Stimulated activated CD4-positive, alpha-beta T cell treated with anti-CD3 and anti-CD28 coated beads, TNF-alpha, amount 100 ng/mL, for 4 hours (primary cell): ENCODE measurements around the gene ATP10A.
"Not testable (repeated sequence)": the region's sequence is repeated elsewhere in the genome, so short reads cannot be mapped to it uniquely, and the experiment has no call there.

Experiments used
- DNase-seq, 3 experiments: peaks; one replicate each; pipeline ENCODE4 v3.0.0-alpha.2; 2020; ENCODE audit warnings: low read depth in 3 of 3

The ATP10A gene

DNA sequence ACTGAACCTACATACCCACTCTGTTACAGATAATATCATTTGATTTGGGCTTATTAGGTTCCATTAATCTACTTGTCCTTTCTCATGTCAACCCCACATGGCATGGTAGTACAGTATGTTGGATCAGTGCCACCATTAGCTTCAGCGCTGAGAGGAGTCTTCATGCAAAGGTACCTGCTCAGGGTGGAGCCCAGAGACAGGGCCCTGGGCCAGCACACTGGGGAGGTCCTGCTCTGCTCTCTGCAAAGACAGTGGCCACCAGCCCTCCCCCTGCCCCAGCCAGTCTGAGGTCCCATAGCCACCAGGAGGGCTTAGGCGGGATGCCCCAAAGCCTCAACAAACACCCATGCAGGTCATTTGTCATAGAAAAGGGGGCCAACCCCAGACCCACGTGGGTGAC lies 71.0 kb downstream of the ATP10A start:
- no peak for DNase-seq

DNA sequence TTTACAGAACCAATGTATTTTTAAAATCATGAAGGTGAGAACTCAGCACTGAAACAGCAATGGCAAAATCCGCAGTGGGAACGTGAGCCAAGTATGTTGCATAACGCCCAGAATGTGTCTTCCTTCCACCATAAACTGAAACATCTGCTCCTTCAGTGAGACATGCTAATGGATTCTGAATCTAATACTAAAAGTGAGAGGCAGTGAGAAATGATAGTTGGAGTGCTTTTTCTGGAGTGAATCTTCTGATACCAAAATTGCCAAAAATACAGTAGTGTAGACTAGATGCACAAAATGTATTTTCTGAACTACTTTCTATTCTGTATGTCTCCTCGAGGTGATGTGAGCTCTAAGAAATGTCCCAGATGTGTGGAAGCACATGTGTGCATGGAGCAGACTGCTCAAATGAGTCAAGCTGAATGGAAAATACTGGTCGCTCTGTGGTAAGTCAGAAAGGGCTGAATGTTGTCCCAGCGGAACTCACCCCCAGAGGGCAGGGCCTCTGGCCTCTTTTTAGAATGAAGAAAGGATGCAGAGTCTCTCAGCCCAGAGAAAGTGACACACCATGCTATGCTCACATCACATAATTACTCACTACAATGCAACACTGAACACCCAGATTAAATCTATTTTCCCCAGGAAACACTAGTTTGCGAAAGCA lies 73.0 kb downstream of the ATP10A start:
- DNase-seq, result no peak

DNA sequence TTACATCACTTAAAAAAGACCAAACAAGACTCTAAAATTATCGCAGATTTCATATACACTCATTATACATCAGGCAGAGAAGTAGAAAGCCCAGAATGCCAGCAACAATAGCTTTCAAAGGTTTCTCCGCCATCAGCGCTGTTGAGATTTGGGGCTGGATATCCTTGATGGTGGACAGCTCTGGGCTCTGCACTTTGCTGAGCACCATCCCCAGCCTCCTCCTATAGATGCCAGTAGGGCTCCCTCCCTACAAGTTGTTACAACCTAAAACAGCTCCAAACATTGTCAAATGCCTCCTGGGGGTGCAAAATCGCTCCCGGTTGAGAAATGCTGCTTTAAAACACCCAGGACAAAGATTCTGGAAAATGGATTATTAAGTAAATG lies 73.5 kb downstream of the ATP10A start:
- DNase-seq, result no peak

DNA sequence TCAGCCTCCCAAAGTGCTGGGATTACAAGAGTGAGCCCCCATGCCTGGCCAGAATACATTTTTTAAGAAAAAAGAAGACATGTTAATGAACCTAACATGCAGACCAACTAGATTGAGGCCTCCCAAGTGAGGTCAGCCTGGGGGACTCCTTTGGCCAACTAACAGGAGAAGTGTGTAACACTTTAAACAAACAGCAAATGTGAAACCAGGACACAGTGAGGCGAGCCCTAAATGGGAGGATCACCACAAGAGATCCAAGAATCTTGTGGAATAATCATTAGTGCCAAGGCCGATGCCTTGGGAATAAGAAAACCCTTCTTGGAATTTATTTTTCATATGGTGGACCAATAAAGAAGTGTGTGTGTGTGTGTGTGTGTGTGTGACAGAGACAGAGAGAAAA lies 73.9 kb downstream of the ATP10A start:
- no peak for DNase-seq

DNA sequence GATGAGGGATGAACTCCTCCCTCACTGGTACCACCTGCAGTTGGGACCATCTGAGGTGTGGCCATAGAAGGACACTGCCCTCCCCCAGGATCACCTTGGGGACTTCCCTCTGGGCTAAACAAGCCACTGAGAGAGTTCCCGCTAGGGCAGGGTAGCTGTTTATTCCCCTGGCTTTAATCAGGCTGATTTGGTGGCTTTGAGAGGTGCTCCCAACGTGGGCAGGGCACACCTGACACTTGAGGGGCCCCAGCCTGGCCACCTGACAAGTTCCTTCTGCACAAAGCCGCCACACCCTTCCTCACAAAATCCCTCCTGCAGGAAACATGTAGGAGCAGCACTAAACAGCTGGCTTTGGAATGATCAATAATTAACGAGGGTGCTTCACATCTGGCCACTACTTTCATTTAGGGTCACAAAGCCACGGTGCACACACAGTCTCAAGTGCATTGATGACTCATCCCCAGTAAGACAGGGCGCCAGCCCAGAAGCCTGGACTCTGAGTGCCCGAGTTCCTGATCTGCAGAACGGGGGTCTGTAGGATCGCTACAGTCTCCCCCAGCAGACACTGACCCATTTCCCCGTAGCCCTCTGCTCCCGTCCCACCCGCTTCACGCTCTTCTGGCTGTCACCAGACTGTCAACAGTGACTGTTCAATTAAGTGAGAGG lies 75.1 kb downstream of the ATP10A start:
- no peak for DNase-seq

DNA sequence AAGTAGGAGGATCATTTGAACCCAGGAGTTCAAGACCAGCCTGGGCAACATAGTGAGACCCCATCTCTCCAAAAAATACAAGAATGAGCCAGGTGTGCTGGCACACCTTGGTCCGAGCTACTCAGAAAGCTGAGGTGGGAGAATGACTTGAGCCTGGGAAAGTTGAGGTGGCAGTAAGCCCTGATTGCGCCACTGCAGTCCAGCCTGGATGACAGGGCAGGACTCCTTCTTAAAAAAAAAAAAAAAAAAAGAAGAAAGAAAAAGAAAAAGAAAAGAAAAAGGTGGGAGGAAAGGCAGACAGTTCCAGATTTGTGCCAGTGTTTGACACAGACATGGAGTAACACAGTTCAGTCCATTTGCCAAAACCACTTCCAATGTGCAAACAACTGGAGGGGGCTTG lies 75.7 kb downstream of the ATP10A start:
- no peak for DNase-seq

DNA sequence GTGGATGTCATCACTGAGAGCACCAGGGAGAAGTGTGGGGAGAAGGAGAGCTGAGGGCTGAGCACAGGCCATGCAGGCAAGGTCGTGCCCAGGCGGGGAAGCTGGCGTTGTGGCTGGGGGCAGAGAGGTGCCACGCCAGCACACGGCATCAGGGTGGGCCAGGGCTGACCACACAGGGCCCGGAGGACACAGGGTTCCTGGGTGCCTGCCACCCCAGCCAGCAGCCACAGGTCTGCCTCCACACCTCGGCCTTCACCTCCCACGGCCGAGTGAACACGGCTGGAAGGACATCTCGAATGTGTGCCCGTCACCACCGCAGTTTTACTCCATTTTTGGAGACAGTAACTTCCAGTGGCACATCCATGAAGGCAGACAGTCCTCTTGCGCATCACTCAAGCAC lies 77.1 kb downstream of the ATP10A start:
- DNase-seq, result no peak

DNA sequence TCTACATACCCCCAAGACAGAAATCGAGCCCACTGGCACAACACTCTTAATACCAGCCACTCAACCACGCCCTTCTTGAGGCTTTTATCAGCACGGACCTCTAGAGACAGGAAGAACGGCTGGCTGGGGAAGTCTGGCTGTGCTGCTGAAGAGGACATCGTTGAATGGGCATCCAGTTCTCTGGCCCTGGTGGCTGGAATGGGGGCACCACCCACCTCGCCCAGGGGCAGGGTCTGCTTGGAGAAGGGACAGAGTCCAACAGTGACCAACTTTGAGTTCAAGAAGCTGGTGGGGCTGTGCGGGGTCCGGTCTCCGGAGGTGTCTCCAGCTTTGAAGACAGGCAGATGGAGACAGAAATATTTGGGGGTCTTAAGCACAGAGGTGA lies 77.5 kb downstream of the ATP10A start:
- no peak for DNase-seq

DNA sequence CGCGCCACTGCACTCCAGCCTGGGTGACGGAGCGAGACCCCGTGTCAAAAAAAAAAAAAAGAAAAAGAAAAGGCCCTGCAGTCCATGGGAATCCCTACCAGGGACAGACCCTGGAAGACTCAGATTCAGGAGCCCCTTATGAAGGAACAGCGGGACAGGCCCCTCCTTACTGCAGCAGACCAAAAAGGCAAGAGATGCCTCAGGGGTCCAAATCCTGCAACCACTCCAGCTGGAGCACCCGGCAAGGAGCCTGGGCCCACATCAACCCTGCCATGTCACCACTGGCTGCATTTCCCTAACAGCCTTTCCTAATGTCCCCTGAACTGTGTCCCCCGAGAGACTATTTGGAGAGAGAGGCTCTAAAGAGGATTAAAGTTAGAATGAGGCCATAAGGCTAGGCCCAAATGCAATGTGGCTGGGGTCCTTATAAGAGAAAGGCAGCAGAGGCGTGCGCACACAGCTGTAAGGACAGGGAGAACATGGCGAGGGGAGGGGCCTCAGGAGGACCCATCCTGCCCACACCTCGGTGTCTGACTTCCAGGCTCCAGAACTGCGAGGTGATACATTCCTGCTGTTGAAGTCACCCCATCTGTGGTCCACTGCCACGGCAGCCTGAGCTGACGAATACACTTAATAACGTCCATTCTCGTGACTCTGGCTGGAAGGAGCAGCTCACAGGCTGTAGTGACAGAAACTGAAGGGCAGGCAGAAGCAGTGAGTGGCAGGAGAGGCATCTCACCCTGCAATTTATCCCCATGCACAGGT lies 78.1 kb downstream of the ATP10A start:
- DNase-seq, result no peak

DNA sequence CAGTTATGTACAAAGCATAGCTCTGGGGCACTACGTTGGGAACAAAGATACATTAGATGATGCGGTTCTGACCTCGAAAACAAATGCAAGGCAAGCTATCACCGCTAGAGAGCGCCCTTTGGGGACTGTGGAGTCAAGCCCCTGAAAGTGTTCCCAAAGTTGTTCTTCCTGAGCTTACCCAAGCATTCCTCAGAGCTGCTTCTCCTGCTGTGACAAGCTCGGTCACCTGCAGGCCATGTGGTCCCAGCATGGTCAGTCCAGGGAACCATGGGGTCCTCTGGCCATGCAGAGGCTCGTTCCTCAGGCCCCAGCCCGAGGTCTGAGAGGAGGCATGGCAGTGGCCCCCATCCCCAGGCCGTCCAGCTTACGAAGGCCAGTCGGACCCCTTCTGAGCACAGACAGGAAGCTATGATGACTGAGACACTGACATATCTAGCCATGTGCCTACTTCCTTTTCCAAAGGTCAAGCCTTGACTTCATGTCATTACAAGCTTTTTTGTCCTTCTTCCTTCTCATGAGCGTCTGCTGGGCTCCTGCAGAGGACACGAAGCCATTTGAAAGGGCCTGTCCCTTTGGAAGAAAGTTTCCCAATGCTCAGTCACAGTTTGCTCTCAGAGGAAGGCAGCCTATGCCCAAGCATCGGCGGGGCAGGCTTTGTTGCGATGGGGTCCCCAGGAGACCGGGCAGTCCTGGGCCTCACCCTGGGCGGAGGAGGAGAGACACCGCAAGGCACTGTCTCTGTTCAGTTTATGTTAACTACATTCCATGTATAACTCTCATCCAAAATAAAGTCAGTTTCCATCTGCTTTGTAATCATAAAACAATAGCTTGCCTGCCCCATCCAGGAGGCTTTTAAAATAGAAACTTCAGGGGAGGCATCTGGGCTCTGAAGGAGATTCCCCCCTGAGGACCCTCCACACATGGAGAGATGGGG lies 79.3 kb downstream of the ATP10A start:
- peak in 2 of 3 experiments; percentile 14 to 19 for DNase-seq

DNA sequence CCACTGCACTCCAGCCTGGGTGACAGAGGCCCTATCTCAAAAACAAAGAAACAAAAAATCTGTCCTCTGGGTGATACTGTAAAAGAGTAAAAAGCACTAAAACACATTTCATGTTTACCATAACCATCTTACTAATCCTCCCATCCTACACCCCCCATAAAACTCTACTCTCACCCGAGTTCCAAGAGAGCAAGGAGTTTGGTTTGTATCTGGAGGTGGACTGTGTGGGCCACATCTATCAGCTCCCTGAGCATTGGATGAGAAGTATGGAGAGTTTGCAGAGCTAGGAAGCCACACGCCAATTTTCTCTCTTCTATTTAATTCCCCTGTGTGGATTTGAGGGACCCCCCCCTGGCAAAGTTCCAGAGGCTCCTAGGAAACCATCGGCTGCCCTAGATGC lies 80.0 kb downstream of the ATP10A start:
- no peak for DNase-seq

DNA sequence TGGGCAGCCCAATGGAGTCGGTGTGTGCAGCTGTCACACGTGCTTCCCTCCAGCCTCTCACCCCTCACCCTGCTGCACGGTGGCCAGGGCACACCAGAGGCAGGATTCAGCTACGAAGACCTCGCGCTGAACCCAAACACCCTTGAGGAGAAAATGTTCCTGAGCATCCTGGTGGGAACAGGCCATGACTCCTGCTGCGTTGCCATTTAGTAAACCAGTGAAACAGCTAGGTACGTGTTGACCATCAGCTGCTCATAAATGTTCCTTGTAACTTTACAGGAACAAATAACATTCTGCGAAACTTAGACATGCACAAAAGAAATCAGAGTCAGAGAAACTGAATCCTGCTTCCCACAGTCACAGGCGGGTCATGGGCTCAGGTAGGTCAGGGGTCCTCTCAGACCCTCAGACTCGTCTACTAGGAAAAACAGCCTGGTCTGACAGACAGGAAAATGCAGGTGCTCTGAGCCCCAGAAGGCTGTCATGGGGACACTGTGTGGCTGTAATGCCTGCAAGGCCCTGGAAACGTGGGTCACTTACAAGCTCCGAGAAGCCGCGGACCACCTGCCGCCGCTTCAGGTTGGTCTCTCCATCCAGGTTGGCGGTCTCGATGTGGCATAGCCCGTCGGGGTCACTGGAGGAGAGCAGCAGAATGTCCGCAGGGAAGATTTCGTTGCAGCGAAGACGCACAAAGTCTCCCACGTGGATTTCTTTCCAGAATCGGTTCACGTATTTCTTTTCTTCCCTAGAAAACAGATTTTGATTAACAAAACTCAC lies 82.5 kb downstream of the ATP10A start:
- no peak for DNase-seq

DNA sequence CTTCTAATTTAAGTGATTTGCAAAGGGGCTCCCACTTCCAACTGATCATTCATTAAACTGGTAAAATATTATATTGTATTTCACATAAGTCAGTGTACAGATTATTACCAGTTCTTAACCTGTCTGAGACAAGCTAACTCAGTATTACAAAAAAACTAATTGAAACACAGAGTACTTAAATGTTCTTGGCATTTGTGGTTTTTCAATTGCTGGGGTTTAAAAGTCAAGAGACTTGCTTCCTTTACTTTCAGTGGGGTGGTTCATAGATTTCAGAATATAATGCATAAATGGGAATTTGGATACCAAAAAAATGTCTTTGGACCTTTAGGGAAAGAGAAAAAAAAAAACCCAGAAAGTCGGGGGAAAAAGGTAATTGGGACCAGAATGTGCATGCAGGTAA lies 85.0 kb downstream of the ATP10A start:
- DNase-seq, result no peak

DNA sequence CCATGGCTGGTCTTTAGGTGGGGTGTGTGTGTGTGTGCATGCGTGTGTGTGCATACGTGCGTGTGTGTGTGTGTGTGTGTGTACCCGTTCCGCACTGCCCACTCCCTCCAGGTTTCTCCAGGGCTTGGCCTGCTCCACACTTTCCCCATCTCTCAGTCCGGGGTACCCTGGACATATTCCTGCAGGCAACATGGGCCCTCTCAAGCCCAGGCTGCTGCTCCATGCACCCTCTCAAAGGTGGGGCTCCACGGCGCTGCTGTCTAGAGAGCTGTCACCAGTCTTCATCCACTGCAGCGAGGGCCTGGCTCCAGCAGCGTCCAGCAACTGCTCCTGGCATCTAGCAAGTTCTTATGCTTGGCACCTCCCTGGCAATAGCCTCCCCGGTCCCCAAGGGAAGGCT lies 86.1 kb downstream of the ATP10A start:
- DNase-seq, result no peak

DNA sequence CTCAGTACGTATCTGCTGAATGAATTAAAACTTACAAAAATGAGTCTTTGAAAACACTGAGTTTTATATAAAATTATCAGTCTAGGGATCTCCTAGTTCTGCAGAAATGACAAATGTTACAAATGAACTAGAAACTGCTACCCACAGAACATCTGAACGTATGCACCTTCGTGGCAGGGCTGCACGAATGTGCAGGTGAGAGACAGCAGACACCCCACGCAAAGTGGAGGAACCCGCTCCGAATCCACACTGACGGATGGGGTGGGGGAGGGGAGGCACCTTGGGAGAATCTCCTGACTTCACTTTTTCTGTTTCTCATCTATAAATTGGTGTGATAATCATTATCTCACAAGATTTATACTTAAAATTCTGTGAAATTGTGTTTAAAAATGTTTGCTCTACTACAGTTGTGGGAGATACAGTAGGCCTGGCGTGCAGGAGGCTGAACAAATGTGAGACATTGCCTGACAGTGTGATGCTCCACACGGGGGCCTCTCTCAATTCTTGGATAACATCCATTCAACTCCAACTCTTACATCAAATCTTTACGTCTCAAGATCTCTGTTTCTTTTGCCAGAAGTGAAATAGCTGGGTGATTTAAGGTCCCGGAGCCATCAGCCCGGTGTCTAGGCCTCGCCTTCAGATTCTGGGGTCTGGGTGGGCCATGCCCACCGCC lies 86.9 kb downstream of the ATP10A start:
- DNase-seq, result no peak

DNA sequence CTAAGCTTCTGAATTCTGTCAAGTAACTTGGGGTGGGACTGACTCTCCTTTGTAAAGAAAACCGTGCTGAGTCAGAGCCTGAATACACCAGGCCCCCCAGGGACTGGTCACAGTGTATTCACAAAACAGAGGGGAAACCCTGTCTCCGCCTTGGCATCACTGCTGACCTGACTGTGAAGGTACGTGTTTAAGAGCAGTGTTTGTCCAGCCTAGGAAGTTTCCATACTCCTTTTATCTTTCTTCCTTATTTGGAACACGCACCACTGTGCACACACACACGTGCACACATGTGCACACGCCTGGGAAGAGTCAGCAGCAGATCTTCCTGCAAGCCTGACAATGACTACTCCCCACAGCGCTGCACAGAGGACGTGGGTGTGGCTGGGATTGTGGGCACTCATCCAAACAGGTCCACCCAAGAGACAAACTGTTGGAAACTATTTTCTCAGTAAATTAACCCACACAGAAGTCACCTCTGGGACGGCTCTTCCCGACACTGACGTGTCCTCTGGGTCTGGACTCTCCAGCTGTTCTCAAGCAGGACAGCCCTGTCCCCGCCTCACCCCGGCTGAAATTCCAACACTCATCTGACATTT lies 87.7 kb downstream of the ATP10A start:
- DNase-seq, result no peak

DNA sequence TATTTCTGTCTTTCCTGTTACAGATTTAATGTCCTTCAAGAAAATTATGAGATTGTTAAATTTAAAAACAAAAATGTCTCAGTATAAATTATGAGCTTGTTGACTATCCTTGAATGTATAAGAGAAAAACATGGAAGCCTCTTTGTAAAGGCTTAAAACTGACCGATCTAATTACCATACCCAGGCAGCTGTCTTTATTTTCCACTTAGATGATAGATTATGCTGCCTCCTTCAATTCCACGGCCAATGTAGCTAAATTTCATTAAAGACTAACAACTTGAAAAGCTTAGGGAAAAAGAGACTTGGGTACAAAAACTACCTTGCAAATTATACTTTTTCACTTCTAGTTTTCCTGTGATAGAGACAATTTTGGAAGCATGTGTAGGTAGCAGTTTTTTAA lies 88.3 kb downstream of the ATP10A start:
- no peak for DNase-seq

DNA sequence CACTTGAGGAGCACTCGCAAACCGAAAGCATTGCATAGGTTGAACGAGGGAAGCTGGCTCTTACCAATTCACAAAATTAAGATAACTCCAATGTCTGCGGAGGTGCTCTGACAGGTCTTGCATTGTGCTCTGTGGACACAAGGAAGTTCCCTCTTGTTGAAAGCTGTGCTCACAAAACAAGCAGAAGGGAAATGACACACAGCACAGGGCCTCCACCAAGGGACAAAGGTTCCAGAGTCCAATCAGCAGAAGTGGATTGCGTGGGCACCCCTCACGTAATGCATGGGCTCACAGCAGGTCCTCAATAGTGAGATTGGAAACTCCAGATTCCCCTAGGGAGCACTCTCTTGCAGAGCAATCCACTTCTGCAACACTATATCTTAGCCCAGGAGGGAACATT lies 89.9 kb downstream of the ATP10A start:
- no peak for DNase-seq

DNA sequence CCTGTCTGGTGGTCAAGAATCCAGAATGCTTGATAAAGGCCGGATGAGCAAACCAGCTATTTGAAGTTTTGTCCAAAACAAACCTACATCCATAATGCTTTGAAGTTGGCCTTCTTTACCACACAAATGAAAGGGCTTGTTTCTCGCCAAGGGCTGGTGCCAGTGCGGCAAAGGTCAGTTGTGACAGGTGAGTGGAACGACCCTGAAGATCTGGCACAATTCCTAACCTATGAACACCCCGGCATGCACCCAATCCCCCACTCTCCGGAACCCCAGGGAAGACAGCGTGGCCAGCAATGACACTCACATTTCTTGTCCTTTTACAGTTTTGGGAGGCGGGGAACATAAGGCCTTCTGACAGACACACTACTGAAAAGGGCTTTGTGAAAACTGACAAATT lies 90.6 kb downstream of the ATP10A start:
- DNase-seq, result no peak

DNA sequence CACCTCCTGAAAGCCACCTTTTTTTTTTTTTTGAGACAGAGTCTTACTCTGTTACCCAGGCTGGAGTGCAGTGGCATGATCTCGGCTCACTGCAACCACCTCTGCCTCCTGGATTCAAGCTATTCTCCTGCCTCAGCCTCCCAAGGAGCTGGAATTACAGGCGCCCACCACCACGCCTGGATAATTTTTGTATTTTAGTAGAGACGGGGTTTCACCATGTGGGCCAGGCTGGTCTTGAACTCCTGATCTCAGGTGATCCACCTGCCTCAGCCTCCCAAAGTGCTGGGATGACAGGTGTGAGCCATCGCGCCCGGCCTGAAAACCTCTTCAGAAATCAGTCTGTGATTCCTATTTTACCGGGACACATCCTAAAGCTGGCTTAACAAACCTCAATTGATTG lies 91.4 kb downstream of the ATP10A start:
- DNase-seq, result not testable (repeated sequence)
